Natural killer cell (primary cell): Measurements from ENCODE around the gene BCAS3. TPM values are rescaled to one million over a fixed set of nuclear protein-coding genes. Genes with fewer than 3 reads are reported as not detected.

Source experiments
- ATAC-seq, 3 donors: fragments of 150-1000 bp in 2 of 3; fragments of 200-7000 bp in 1 of 3; cut with Tn5 transposase; 1 replicate in 1 of 3; 2 replicates in 2 of 3; pipeline ENCODE4 v1.10.0; 2021; ENCODE audit warnings: mild to moderate bottlenecking in 2 of 3, moderate library complexity in 2 of 3
- DNase-seq, 2 donors: peaks; one replicate each; pipeline versions ENCODE4 v3.0.0 to v3.0.0-alpha.2; 2013 to 2021; ENCODE audit warnings: mixed read lengths in 1 of 2
- H3K27ac ChIP-seq: one replicate; pipeline ENCODE4 v1.5.1; 2013; ENCODE audit warnings: mild to moderate bottlenecking, low read length
- H3K27me3 ChIP-seq: one replicate; pipeline ENCODE4 v1.6.1; 2013; ENCODE audit warnings: low read length; ENCODE audit not compliant: control insufficient read depth, insufficient read depth
- H3K36me3 ChIP-seq: one replicate; pipeline ENCODE4 v1.6.1; 2013; ENCODE audit warnings: low read length; ENCODE audit not compliant: control insufficient read depth, insufficient read depth
- H3K4me1 ChIP-seq: one replicate; pipeline ENCODE4 v1.6.1; 2013; ENCODE audit warnings: low read length; ENCODE audit not compliant: control insufficient read depth, insufficient read depth
- H3K4me3 ChIP-seq: one replicate; pipeline ENCODE4 v1.5.1; 2013; ENCODE audit warnings: low read length
- H3K9me3 ChIP-seq: one replicate; pipeline ENCODE4 v1.6.1; 2013; ENCODE audit warnings: low read length; ENCODE audit not compliant: control insufficient read depth, insufficient read depth
- H3K27ac Mint-ChIP-seq, 2 donors: one replicate each; pipeline ENCODE4 v1.8.0; 2022; ENCODE audit warnings: mild to moderate bottlenecking in 2 of 2, mixed read lengths in 2 of 2, moderate library complexity in 1 of 2
- H3K27me3 Mint-ChIP-seq, 2 donors: one replicate each; pipeline ENCODE4 v1.8.0; 2022; ENCODE audit warnings: low read depth in 2 of 2, mixed read lengths in 2 of 2
- H3K36me3 Mint-ChIP-seq: one replicate; pipeline ENCODE4 v1.8.0; 2022; ENCODE audit warnings: mixed read lengths
- H3K4me1 Mint-ChIP-seq, 2 donors: one replicate each; pipeline ENCODE4 v1.8.0; 2022; ENCODE audit warnings: mixed read lengths in 2 of 2
- H3K4me3 Mint-ChIP-seq: one replicate; pipeline ENCODE4 v1.8.0; 2022; ENCODE audit warnings: mild to moderate bottlenecking, moderate library complexity, mixed read lengths
- H3K9me3 Mint-ChIP-seq, 2 donors: one replicate each; pipeline ENCODE4 v1.8.0; 2022; ENCODE audit warnings: mixed read lengths in 2 of 2
- CTCF ChIP-seq: fragments of 200-600 bp; IDR thresholded peaks from one replicate; pipeline ENCODE4 v1.8.0; 2022; ENCODE audit warnings: antibody characterized with exemption
- WGBS: methylation state at CpG from one replicate; pipeline ENCODE4 v1.1.7; 2013; ENCODE audit warnings: missing lambda C conversion rate; ENCODE audit not compliant: insufficient coverage; 5-methylcytosine and 5-hydroxymethylcytosine counted together
- intact Hi-C: fragments of 100-400 bp; cut with micrococcal nuclease; formaldehyde crosslinking; loops from one replicate; pipeline ENCODE4 v1.14.2; 2022
- total RNA-seq, 4 donors: library from RNA; stranded (reverse); fragments of 120-200 nt in 1 of 4; gene quantifications; one replicate each; pipeline versions ENCODE4 v1.2.3 to v1.2.4, GENCODE V29; 2013 to 2022

The BCAS3 gene
- total RNA-seq, 3 donors from 2014 or later (not counting 1 experiment from before 2014, with no cell fraction given): 60.5 to 87.8 (median 72.0) TPM

- H3K4me3 Mint-ChIP-seq: no peak overlapping the region
- Histone ChIP-seq H3K27me3 (no peaks in the 10 kb centered on the region), H3K9me3 (no peaks in the 10 kb centered on the region), H3K4me3 (no peak overlapping the region), H3K36me3 (no peaks in the 10 kb centered on the region), H3K27ac (no peak overlapping the region), H3K4me1 (no peaks in the 10 kb centered on the region)
- intact Hi-C loops: no loop called here
- H3K4me1 Mint-ChIP-seq: no peaks in the 10 kb centered on the region
- H3K27me3 Mint-ChIP-seq: no peaks in the 10 kb centered on the region
- DNase-seq: no peak
- H3K36me3 Mint-ChIP-seq: no peaks in the 10 kb centered on the region
- H3K9me3 Mint-ChIP-seq: no peaks in the 10 kb centered on the region
- no peak overlapping the region for H3K27ac Mint-ChIP-seq
- TF ChIP-seq CTCF: no peak
- no peak for ATAC-seq
- WGBS: no CpG with 5 or more reads among the region's 1 CpG
These were observed 393.0 kb downstream of the BCAS3 start for GRCh38 chr17:61070649-61071048.

GRCh38 chr17:61072648-61073047 is 395.0 kb downstream of the BCAS3 start:
- H3K36me3 ChIP-seq: no peaks in the 10 kb centered on the region
- no peak overlapping the region for H3K27ac ChIP-seq
- TF ChIP-seq CTCF: no peak
- Mint-ChIP-seq H3K4me3 (no peak overlapping the region), H3K4me1 (no peaks in the 10 kb centered on the region), H3K27me3 (no peaks in the 10 kb centered on the region), H3K9me3 (no peaks in the 10 kb centered on the region), H3K36me3 (no peaks in the 10 kb centered on the region), H3K27ac (no peak overlapping the region)
- no peak overlapping the region for H3K4me3 ChIP-seq
- DNase-seq: no peak
- intact Hi-C loops: no loop called here
- no peaks in the 10 kb centered on the region for H3K27me3 ChIP-seq
- no peaks in the 10 kb centered on the region for H3K4me1 ChIP-seq
- ATAC-seq: no peak
- 89% methylated on average over 1 of the region's 1 CpG for WGBS
- H3K9me3 ChIP-seq: no peaks in the 10 kb centered on the region

GRCh38 chr17:61073131-61073530 is 395.5 kb downstream of the BCAS3 start:
- no peak overlapping the region for H3K27ac Mint-ChIP-seq
- WGBS: 89% methylated on average over 1 of the region's 1 CpG

More at GRCh38 chr17:61073131-61073530, 395.5 kb downstream of the BCAS3 start:
- no peaks in the 10 kb centered on the region for H3K27me3 Mint-ChIP-seq
- intact Hi-C loops: no loop called here
- H3K9me3 Mint-ChIP-seq: no peaks in the 10 kb centered on the region
- Histone ChIP-seq H3K27me3 (no peaks in the 10 kb centered on the region), H3K4me3 (no peak overlapping the region), H3K4me1 (no peaks in the 10 kb centered on the region), H3K27ac (no peak overlapping the region), H3K9me3 (no peaks in the 10 kb centered on the region), H3K36me3 (no peaks in the 10 kb centered on the region)
- H3K36me3 Mint-ChIP-seq: no peaks in the 10 kb centered on the region
- DNase-seq: no peak
- ATAC-seq: no peak
- H3K4me3 Mint-ChIP-seq: no peak overlapping the region
- no peaks in the 10 kb centered on the region for H3K4me1 Mint-ChIP-seq
- TF ChIP-seq CTCF: no peak
